GM19467 (cell line): ENCODE measurements around the gene PLXNA2.
A peak's percentile ranks its signal among the peaks of the same experiment; 100 is the strongest.

Source experiments
- ATAC-seq: cut with Tn5 transposase; IDR thresholded peaks from one replicate; pipeline ENCODE4 v1.9.1; 2021; ENCODE audit warnings: mild to moderate bottlenecking, moderate library complexity; ENCODE audit not compliant: unreplicated experiment

Gene PLXNA2

GRCh38 chr1:208268541-208269337, 24.6 kb upstream of the PLXNA2 start:
- no peak for ATAC-seq

DNA sequence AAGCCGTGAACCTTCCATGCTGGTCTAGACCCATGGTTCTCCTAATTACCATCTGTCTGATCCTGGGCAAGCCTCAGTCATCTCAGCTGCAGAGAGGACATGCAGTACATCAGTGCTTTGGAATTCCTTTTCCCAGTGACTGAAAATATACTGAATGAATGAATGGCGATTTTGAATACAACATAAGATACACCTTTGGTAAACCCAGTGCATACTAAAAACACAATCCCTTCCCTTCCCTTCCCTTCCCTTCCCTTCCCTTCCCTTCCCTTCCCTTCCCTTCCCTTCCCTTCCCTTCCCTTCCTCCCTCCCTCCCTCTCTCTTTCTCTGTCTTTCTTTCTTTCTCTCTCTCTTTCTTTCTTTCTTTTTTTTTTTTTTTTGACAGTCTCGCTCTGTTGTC, 21.3 kb upstream of the PLXNA2 start:
- ATAC-seq = no peak

GRCh38 chr1:208265122-208265469, 20.9 kb upstream of the PLXNA2 start:
- no peak for ATAC-seq

GRCh38 chr1:208264469-208265121, 20.4 kb upstream of the PLXNA2 start:
- no peak for ATAC-seq

- no peak for ATAC-seq
Measured at GRCh38 chr1:208261874-208262273, 17.7 kb upstream of the PLXNA2 start.

- ATAC-seq = no peak
Measured at GRCh38 chr1:208258277-208258676, 14.1 kb upstream of the PLXNA2 start.

DNA sequence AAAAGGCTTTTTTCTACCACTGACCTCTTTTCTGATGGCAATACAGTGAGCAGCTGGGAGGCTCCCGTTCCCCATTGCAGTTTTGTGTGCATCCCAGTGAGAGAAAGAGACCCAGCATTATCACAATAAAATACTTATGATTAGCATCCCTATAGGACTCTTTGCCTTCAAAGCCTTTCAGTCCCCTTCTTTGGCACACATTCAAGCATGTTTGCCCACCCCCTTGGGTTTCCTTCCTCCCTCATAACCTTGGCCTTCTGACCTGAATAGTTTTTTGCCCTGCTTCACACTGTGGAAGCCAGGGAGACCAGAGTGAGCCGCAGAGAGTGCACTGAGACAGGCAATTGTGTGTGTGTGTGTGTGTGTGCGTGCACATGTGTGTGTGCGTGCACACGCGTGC, 13.2 kb upstream of the PLXNA2 start:
- no peak for ATAC-seq

GRCh38 chr1:208256556-208256955, 12.4 kb upstream of the PLXNA2 start:
- no peak for ATAC-seq

- ATAC-seq = no peak
Measured at GRCh38 chr1:208256091-208256490, 11.9 kb upstream of the PLXNA2 start.

DNA sequence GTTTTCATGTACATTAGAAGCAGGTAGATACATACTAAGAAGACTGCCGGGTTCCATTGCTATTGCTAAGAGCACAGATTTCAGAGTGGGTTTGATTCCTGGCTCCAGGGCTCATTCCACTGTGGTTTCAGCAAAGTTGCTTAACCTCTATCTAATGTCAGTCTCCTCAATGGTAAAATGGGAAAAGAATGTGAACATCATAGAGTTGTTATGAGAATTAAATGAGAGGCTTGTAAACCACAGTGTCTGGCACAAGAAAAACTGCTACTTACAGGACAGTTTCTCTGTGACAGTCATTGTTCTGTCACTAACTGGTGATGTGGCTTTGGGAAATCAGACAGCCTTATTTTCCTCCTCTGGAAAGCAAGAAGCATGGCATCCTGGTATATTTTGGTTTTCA, 10.7 kb upstream of the PLXNA2 start:
- no peak for ATAC-seq

- ATAC-seq = no peak
Measured at GRCh38 chr1:208254376-208254775, 10.2 kb upstream of the PLXNA2 start.

DNA sequence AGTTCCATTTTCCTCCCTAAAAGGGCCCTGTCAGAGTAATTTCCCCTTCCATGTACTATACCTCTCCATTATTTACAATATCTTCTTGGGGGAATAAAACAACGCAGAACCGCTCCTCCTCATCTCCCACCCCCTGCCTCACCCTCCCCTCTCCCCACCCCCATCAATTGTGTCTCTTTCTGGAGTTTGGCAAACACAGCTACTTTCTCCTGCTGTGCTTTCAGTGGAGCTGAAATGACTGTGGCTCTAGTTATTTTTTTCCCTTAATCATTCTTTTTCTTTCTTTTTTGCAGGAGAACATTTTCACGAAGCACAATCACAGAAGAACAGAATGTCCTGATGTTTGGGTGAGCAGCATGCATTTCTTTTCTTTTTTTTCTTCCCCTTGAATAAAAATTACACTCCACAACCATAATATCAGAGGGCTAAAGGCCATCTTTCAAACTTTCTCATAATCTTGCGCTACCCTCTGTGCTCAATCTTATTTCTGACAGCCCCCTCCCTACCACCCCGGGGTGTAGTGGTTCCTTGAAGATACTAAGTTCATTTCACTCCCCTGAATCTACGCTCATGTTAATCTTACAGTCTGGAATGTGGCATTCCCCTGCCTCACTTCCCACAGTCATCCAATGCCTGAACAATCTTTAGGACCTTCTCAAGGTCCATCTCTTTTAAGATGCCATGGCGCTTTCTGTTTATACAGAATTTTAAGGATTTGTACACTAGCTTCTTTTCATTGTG, 8.8 kb upstream of the PLXNA2 start:
- no peak for ATAC-seq

- no peak for ATAC-seq
Measured at GRCh38 chr1:208251911-208252835, 8.0 kb upstream of the PLXNA2 start.

- no peak for ATAC-seq
Measured at GRCh38 chr1:208251015-208251414, 6.8 kb upstream of the PLXNA2 start.

DNA sequence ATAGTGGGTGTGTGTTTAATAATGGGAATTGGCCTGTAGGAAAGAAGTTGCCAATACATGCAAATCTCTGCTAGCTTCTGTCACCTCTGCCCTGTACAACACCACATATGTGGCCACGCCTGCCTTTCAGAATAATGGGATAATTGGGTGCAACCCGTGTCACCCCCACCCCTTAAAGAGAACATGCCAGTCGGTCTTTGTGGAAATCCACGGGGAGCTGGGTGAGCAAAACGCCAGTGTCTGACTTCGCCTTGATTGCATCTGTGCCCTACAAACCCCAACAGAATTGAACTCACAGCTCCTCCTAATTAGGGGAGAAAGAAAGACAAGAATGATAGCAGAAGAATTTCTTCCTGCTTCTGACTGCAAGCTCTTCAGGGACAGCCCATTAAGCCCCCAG, 6.4 kb upstream of the PLXNA2 start:
- no peak for ATAC-seq

- no peak for ATAC-seq
Measured at GRCh38 chr1:208248991-208249696, 5.0 kb upstream of the PLXNA2 start.

- ATAC-seq = no peak
Measured at GRCh38 chr1:208248307-208248801, 4.2 kb upstream of the PLXNA2 start.

- no peak for ATAC-seq
Measured at GRCh38 chr1:208247696-208248095, 3.5 kb upstream of the PLXNA2 start.

DNA sequence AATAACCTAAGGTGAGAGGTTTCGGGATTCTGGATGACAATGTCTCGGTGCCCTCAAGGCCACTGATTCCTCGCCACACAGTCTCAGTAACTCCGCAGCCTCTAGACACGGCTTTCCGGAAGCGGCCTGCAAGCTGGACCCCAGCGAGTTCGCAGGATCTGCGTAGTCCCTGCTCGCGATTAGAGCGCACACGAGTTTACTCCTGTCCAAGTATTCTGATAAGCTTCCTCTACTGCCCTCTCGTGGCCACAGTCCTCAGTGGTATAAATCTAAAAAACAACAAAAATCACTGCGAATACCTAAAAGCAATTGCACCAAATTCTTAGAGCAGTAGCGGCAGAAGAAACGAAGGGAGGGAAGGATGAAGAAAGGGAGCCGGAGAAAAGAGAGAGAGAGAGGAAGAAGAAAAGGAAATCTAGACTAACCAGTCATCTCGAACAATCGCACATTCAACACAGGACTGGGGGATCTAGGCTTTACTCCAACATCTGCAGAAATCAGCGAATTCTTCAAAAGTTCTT, 1.1 kb upstream of the PLXNA2 start:
- peak; percentile 67 for ATAC-seq

DNA sequence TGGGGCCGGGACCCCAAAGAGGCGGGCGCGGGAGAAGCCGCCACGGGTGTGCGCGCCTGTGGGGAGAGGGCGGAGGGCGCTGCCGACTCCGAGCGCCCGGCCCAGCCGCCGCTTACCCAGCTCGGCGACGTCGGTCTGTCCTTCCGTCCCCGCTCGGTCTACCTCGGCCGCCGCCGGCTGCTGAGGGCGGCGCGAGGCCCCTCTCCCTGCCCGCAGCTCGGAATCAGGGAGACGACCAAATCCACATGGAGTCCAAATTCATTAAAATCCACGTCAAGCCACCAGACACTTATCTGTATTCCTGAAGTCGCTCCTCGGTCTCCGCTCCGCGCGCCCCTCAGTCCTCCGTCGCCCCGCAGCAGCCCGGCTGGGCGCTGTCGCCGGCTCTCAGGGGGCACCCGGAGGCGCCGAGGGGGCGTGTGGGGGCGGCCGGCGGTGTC, 637 bp downstream of the PLXNA2 start:
- ATAC-seq = no peak
